Effector memory CD4-positive, alpha-beta T cell (primary cell): ENCODE results near the gene NR2C2.
A peak's percentile ranks its signal among the peaks of the same experiment; 100 is the strongest.

ENCODE experiments used
- DNase-seq, 3 donors: peaks; one replicate each; pipeline ENCODE4 v3.0.0-alpha.2; 2020
- H3K27ac ChIP-seq: 2 replicates; pipeline ENCODE4 v1.7.0; 2013; ENCODE audit warnings: mild to moderate bottlenecking, low read length, moderate library complexity; ENCODE audit not compliant: insufficient read depth, poor library complexity, severe bottlenecking
- H3K27me3 ChIP-seq: replicated peaks from 2 replicates; pipeline ENCODE4 v1.7.0; 2013; ENCODE audit warnings: mild to moderate bottlenecking, low read length; ENCODE audit not compliant: insufficient read depth, control insufficient read depth, poor library complexity, severe bottlenecking
- H3K36me3 ChIP-seq: 2 replicates; pipeline ENCODE4 v1.7.0; 2013; ENCODE audit warnings: mild to moderate bottlenecking, low read length, moderate library complexity; ENCODE audit not compliant: control insufficient read depth, insufficient read depth
- H3K4me1 ChIP-seq: 2 replicates; pipeline ENCODE4 v1.7.0; 2013; ENCODE audit warnings: low read length, mild to moderate bottlenecking; ENCODE audit not compliant: control insufficient read depth, insufficient read depth, poor library complexity, severe bottlenecking
- H3K4me3 ChIP-seq: 2 replicates; pipeline ENCODE4 v1.7.0; 2013; ENCODE audit warnings: low read length, low read depth, mild to moderate bottlenecking; ENCODE audit not compliant: insufficient read depth, poor library complexity, severe bottlenecking
- H3K9me3 ChIP-seq: 2 replicates; pipeline ENCODE4 v1.7.0; 2013; ENCODE audit warnings: mild to moderate bottlenecking, low read length, moderate library complexity; ENCODE audit not compliant: control insufficient read depth

Gene NR2C2

DNA sequence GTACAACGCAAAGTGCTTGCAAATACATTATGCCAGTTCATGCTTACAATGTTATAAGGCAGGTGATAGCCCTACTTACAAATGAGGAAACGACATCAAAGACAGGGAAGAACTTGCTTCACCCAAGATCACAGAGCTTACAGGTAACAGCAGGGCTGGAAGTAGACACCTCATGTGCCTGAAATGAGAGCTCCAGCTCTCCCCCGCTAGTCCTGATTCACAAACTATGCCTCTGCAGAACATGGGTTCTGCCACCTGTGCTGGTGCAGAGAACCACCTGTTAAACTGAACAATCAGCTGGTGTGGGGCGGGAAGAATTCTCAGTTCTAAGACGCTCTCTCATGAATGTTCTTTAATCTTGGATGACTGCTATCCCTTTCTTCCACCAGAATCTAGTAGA lies 144.2 kb downstream of the NR2C2 start:
- H3K27me3 ChIP-seq: no peaks in the 10 kb centered on the region
- H3K9me3 ChIP-seq: no peaks in the 10 kb centered on the region
- peaks cover 62% of the 10 kb centered on the region for H3K36me3 ChIP-seq
- H3K4me1 ChIP-seq: no peaks in the 10 kb centered on the region
- no peak overlapping the region for H3K4me3 ChIP-seq
- no peak overlapping the region for H3K27ac ChIP-seq
- DNase-seq: no peak

DNA sequence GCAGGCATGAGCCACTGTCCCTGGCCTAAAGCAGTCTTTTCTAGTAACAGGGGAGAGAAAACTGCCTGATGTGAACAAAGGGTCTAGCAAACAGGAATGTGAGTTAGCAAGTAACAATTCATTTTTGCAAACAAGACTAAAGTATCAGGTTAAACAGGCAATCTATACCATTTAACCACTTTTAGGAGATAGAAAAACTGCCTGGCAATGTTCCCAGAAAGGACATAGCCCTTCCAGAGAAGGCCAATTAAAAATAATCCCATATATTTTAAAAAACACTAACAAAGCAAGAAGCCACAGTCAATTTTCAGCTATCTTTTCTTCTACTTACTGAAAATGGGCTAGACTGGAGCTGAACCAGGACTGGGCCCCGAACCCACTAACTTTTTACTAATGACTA lies 145.3 kb downstream of the NR2C2 start:
- Histone ChIP-seq H3K9me3 (no peaks in the 10 kb centered on the region), H3K4me1 (peaks cover 3% of the 10 kb centered on the region), H3K27ac (no peak overlapping the region), H3K27me3 (no peaks in the 10 kb centered on the region), H3K4me3 (no peak overlapping the region), H3K36me3 (peaks cover 57% of the 10 kb centered on the region)
- no peak for DNase-seq

DNA sequence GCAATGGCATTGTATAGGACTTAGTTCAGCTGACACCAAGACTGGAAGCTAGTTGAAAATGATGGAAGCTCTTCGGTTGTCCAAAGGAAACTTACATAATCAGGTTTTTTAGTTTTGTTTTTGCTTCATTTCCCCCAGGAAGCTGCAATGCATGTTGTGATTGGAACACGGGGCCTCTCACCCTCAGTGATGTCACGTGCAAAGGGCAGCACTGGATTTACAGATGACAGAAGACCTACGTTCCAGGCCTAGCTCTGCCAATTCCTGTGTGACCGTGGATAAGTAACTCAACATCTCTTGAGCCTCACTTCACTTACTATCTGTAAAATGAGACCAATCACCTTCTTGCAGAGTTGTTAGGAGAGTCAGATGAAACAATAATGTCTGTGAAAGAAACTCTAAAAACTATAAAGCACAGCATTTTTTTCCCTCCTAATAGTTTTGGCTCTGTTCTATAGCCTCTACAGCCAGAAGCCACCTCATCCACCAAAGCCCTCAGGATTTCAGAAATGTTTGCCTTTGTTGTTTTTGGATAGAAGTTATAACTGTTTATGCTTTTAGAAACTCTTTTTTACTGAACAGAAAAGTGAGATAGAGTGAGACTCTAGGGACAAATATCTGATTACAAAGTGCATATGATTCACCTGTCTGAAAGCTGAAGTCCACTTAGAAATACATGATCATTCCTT lies 146.9 kb downstream of the NR2C2 start:
- DNase-seq: no peak
- no peaks in the 10 kb centered on the region for H3K27me3 ChIP-seq
- H3K4me3 ChIP-seq: no peak overlapping the region
- H3K36me3 ChIP-seq: peaks cover 47% of the 10 kb centered on the region
- H3K27ac ChIP-seq: no peak overlapping the region
- H3K9me3 ChIP-seq: no peaks in the 10 kb centered on the region
- H3K4me1 ChIP-seq: peaks cover 11% of the 10 kb centered on the region

DNA sequence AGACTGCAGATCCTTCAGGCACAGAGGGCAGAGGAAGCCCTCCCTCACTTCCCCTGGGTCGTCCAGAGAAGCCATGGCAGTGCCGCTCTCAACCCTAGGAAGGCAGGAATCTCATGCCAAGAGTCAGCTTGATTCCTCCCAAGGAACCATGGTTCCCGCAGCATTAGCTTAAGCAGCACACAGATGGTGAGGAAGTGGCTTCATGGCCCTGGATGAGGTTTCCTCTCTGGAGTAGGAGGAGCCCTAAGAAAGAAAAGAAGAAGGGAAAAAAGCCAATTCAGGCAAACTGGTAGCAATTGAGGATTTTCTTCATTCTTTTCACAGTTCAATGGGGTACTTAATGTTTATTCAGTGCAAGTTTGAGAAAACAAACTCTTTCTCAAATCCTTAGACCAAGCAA lies 148.7 kb downstream of the NR2C2 start:
- H3K27ac ChIP-seq: no peak overlapping the region
- no peaks in the 10 kb centered on the region for H3K9me3 ChIP-seq
- H3K4me3 ChIP-seq: no peak overlapping the region
- H3K27me3 ChIP-seq: no peaks in the 10 kb centered on the region
- DNase-seq: no peak
- H3K4me1 ChIP-seq: peaks cover 15% of the 10 kb centered on the region
- peaks cover 36% of the 10 kb centered on the region for H3K36me3 ChIP-seq

DNA sequence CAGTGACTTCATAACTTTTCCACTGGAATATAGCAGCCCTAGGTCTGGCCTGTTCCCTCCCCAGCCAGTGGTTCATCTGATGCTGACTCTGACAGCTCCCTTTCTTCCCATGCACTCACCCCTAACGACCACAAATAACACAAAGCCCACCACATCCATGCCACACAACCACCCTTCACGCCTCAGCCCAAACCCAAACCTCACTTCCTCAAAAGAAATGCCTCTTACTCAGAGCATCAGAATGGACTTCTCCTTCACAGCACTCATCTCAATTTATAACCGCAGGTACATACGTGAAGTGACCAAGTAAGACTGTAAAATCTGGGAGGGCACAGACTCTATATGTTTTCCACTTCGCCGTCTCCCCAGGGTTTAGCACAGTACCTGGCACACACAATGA lies 150.5 kb downstream of the NR2C2 start:
- Histone ChIP-seq H3K36me3 (peaks cover 30% of the 10 kb centered on the region), H3K4me3 (peak overlapping the region; percentile 87), H3K9me3 (no peaks in the 10 kb centered on the region), H3K27ac (peak overlapping the region; percentile 93), H3K4me1 (peaks cover 15% of the 10 kb centered on the region), H3K27me3 (no peaks in the 10 kb centered on the region)
- DNase-seq: peak in 2 of 3 donors; percentile 13 to 20
